GM12878 (cell line): Measurements from ENCODE around the gene TSSC4. TPM values are rescaled to one million over a fixed set of nuclear protein-coding genes. Genes with fewer than 3 reads are reported as not detected.

ENCODE experiments used
- ATAC-seq: fragments of 200-7000 bp; cut with Tn5 transposase; 3 replicates; pipeline ENCODE4 v1.9.1; 2020; ENCODE audit warnings: mild to moderate bottlenecking, moderate library complexity
- BruUV-seq: library from RNA; stranded (reverse); fragments of 400-500 nt; replicated peaks from 2 replicates; lab custom pipeline; 2021; lab: Mats Ljungman, UMichigan
- CTCF ChIA-PET: fragments of 300-600 bp; sonication (Branson Sonifier 250); formaldehyde crosslinking; extraction: SDS; loops from one replicate; lab custom pipeline; 2021; ENCODE audit warnings: inconsistent platforms; lab: Yijun Ruan, JAX
- POLR2A ChIA-PET: fragments of 350-600 bp; formaldehyde crosslinking; extraction: SDS; loops from one replicate; lab custom pipeline; 2021; ENCODE audit warnings: inconsistent platforms; lab: Charles Lee
- RAD21 ChIA-PET: fragments of 300-600 bp; sonication (Branson Sonifier 250); formaldehyde crosslinking; loops from one replicate; lab custom pipeline; 2023; ENCODE audit warnings: antibody characterized with exemption; ENCODE audit not compliant: unreplicated experiment; lab: Charles Lee
- SMC1A ChIA-PET: fragments of 300-600 bp; sonication (Branson Sonifier 250); formaldehyde crosslinking; loops from one replicate; lab custom pipeline; 2023; ENCODE audit not compliant: unreplicated experiment, uncharacterized antibody; lab: Charles Lee
- DNase-seq: peaks from one replicate; pipeline ENCODE4 v3.0.0-alpha.2; 2011; ENCODE audit warnings: low read depth, low spot score
- FAIRE-seq: peaks from 3 replicates; lab custom pipeline; 2011; peaks lifted over from hg19 to GRCh38; lab: Jason Lieb, UNC
- H2AFZ ChIP-seq: 2 replicates; pipeline ENCODE4 v1.6.0; 2011; ENCODE audit warnings: low read depth, low read length, control low read depth; ENCODE audit not compliant: control insufficient read depth
- H3K27ac ChIP-seq: 2 replicates; pipeline ENCODE4 v1.5.1; 2011; ENCODE audit warnings: control low read depth; ENCODE audit not compliant: control insufficient read depth, insufficient read depth
- H3K27me3 ChIP-seq, 2 experiments: replicated peaks in 1 of 2; 2 replicates each; pipeline versions ENCODE4 v1.6.0 to v1.6.1; 2011; ENCODE audit warnings: low read length in 1 of 2; ENCODE audit not compliant: control insufficient read depth in 2 of 2, insufficient read depth in 2 of 2
- H3K36me3 ChIP-seq, 2 experiments: 2 replicates each; pipeline ENCODE4 v1.5.1; 2011; ENCODE audit warnings: low read length in 1 of 2; ENCODE audit not compliant: control insufficient read depth in 2 of 2, insufficient read depth in 2 of 2
- H3K4me1 ChIP-seq: 2 replicates; pipeline ENCODE4 v1.6.1; 2011; ENCODE audit warnings: mild to moderate bottlenecking, low read length, moderate library complexity, mixed read lengths; ENCODE audit not compliant: control insufficient read depth, insufficient read depth
- H3K4me2 ChIP-seq: 2 replicates; pipeline ENCODE4 v1.6.0; 2011; ENCODE audit warnings: control low read depth; ENCODE audit not compliant: control insufficient read depth, insufficient read depth
- H3K4me3 ChIP-seq: fragments of 200-600 bp; sonication (generic); 2 replicates; pipeline ENCODE4 v1.5.1; 2016
- H3K79me2 ChIP-seq: 2 replicates; pipeline ENCODE4 v1.6.0; 2011; ENCODE audit warnings: low read length; ENCODE audit not compliant: control insufficient read depth, insufficient read depth
- H3K9ac ChIP-seq: 2 replicates; pipeline ENCODE4 v1.8.0; 2011; ENCODE audit warnings: low read length, control low read depth, mixed read lengths; ENCODE audit not compliant: control insufficient read depth, insufficient read depth
- H3K9me3 ChIP-seq: replicated peaks from 3 replicates; pipeline ENCODE4 v1.5.1; 2011; ENCODE audit warnings: mild to moderate bottlenecking, low read length; ENCODE audit not compliant: control insufficient read depth, insufficient read depth
- H4K20me1 ChIP-seq: 2 replicates; pipeline ENCODE4 v1.6.0; 2011; ENCODE audit not compliant: control insufficient read depth, insufficient read depth
- CEBPZ ChIP-seq: fragments of 150-350 bp; IDR thresholded peaks from 2 replicates; pipeline ENCODE4 v1.6.1; 2016; ENCODE audit warnings: low read depth, low read length
- SIN3A ChIP-seq: IDR thresholded peaks from 2 replicates; pipeline ENCODE4 v1.6.1; 2012; ENCODE audit warnings: low read depth, low read length, improper control_type of control experiment
- SUPT20H ChIP-seq: IDR thresholded peaks from 2 replicates; pipeline ENCODE4 v1.6.1; 2011; ENCODE audit warnings: low read depth, mild to moderate bottlenecking, low read length, moderate library complexity, borderline replicate concordance; ENCODE audit not compliant: control insufficient read depth
- SUZ12 ChIP-seq: fragments of 200-600 bp; sonication (generic); IDR thresholded peaks from one replicate; pipeline ENCODE4 v1.6.1; 2018; ENCODE audit warnings: antibody characterized with exemption, mild to moderate bottlenecking; ENCODE audit not compliant: unreplicated experiment
- WGBS: methylation state at CpG from one replicate; pipeline ENCODE4 v1.1.6; 2016; ENCODE audit warnings: low lambda C conversion rate; ENCODE audit not compliant: insufficient replicate concordance, insufficient coverage; ENCODE audit errors: missing lambda C conversion rate; 5-methylcytosine and 5-hydroxymethylcytosine counted together
- in situ Hi-C: fragments of 300-500 bp; cut with MboI; formaldehyde crosslinking; loops from 9 replicates; pipeline ENCODE4 v1.14.3; 2018; ENCODE audit warnings: mixed read lengths
- intact Hi-C: fragments of 100-400 bp; cut with micrococcal nuclease; formaldehyde crosslinking; loops from one replicate; pipeline ENCODE4 v1.14.2; 2022; ENCODE audit not compliant: unreplicated experiment
- polyA plus RNA-seq, 11 experiments: library from polyadenylated mRNA; depleted of rRNA in 4 of 11; unstranded in 6 of 11; stranded (reverse) in 5 of 11; fragments of >200 nt; fragmentation: Nextera tagmentation in 4 of 11; fragmentation: Illumina TruSeq in 1 of 11; extraction: Ambion mirVana in 4 of 11; extraction: Trizol in 1 of 11; gene quantifications; 1 replicate in 1 of 11; 2 replicates in 10 of 11; pipeline versions ENCODE4 v1.2.1 to v1.2.3, GENCODE V29; 2011 to 2016; ENCODE audit warnings: inconsistent platforms in 2 of 11, missing spikeins in 2 of 11, low read depth in 1 of 11
- total RNA-seq, 4 experiments: library from RNA; depleted of rRNA in 3 of 4; stranded (reverse); fragments of >200 nt in 3 of 4; fragmentation: Illumina TruSeq in 1 of 4; extraction: Trizol in 1 of 4; gene quantifications; 2 replicates each; pipeline versions ENCODE4 v1.2.1 to v1.2.3, GENCODE V29; 2013 to 2021

The TSSC4 gene
- total and polyA plus RNA-seq, 10 of the 15 experiments (the other 5 are each of a cell fraction or from before 2014, with no cell fraction given), result 0.69 to 70.1 (median 25.7) TPM

- FAIRE-seq (no peak), ATAC-seq (no peak)
- intact Hi-C loops, result no loop called here
- H3K9ac ChIP-seq, result no peak overlapping the region
- TF ChIP-seq CEBPZ (no peak), SIN3A (no peak), SUZ12 (no peak), SUPT20H (no peak)
- TF ChIP-seq, all 136 proteins: peak for 0
- H3K9me3 ChIP-seq, result no peaks in the 10 kb centered on the region
- H3K4me1 ChIP-seq, result no peaks in the 10 kb centered on the region
- POLR2A ChIA-PET, result no interaction called here
- no peak overlapping the region for H2AFZ ChIP-seq
- SMC1A ChIA-PET, result no interaction called here
- BruUV-seq, result no TSS peak
- H3K36me3 ChIP-seq, result no peaks in the 10 kb centered on the region
- H3K4me2 ChIP-seq, result no peak overlapping the region
- H3K4me3 ChIP-seq, result no peak overlapping the region
- RAD21 ChIA-PET, result no interaction called here
- no peaks in the 10 kb centered on the region for H3K79me2 ChIP-seq
- no peaks in the 10 kb centered on the region; a peak in 1 of 4 replicates for H3K27me3 ChIP-seq
- no peak overlapping the region for H3K27ac ChIP-seq
- CTCF ChIA-PET, result no interaction called here
- in situ Hi-C loops, result no loop called here
- DNase-seq, result no peak
- H4K20me1 ChIP-seq, result no peaks in the 10 kb centered on the region
- 45% methylated on average over 14 of the region's 14 CpGs for WGBS
These were observed 40.4 kb upstream of the TSSC4 start for GRCh38 chr11:2360081-2360642.
